HepG2 (cell line): Measurements from ENCODE around the gene PLK5. TPM values are rescaled to one million over a fixed set of nuclear protein-coding genes. Genes with fewer than 3 reads are reported as not detected.

Experiments
- ATAC-seq: fragments of 200-7000 bp; cut with Tn5 transposase; 3 replicates; pipeline ENCODE4 v1.9.1; 2020; ENCODE audit warnings: mild to moderate bottlenecking, moderate library complexity
- BruUV-seq: library from RNA; stranded (reverse); fragments of 400-500 nt; replicated peaks from 2 replicates; lab custom pipeline; 2021; lab: Mats Ljungman, UMichigan
- CTCF ChIA-PET: fragments of 300-600 bp; formaldehyde crosslinking; extraction: SDS; loops from one replicate; lab custom pipeline; 2021; ENCODE audit warnings: low total read pairs, inconsistent platforms, low intra/inter-chr PET ratio; lab: Yijun Ruan, JAX
- POLR2A ChIA-PET: fragments of 350-600 bp; sonication (Branson Sonifier 250); formaldehyde crosslinking; loops from one replicate; lab custom pipeline; 2020; ENCODE audit warnings: antibody characterized with exemption, inconsistent platforms; lab: Yijun Ruan, JAX
- DNase-seq: peaks from one replicate; pipeline ENCODE4 v3.0.0-alpha.2; 2015; ENCODE audit warnings: low spot score
- FAIRE-seq: peaks from 3 replicates; lab custom pipeline; 2011; peaks lifted over from hg19 to GRCh38; lab: Jason Lieb, UNC
- H2AFZ ChIP-seq: one replicate; pipeline ENCODE4 v1.6.1; 2011; ENCODE audit warnings: low read length, inconsistent platforms
- H3K27ac ChIP-seq: fragments of 300-600 bp; 3 replicates; pipeline ENCODE4 v1.8.0; 2011; ENCODE audit warnings: mixed run types, mild to moderate bottlenecking, mixed read lengths, low read length, inconsistent platforms; ENCODE audit not compliant: insufficient read depth; ENCODE audit errors: extremely low read length
- H3K27me3 ChIP-seq, 2 experiments: fragments of 200-600 bp in 1 of 2; 2 replicates in 1 of 2; 3 replicates in 1 of 2; pipeline versions ENCODE4 v1.6.0 to v1.8.0; 2011; ENCODE audit warnings: low read length in 2 of 2, mild to moderate bottlenecking in 2 of 2, moderate library complexity in 2 of 2, inconsistent platforms in 1 of 2; ENCODE audit not compliant: insufficient read depth in 2 of 2, control insufficient read depth in 1 of 2
- H3K36me3 ChIP-seq, 2 experiments: fragments of 200-600 bp in 1 of 2; replicated peaks in 1 of 2; 2 replicates in 1 of 2; 3 replicates in 1 of 2; pipeline versions ENCODE4 v1.5.1 to v1.8.0; 2011; ENCODE audit warnings: low read length in 2 of 2, inconsistent platforms in 1 of 2; ENCODE audit not compliant: insufficient read depth in 2 of 2, control insufficient read depth in 1 of 2
- H3K4me1 ChIP-seq: 2 replicates; pipeline ENCODE4 v1.5.1; 2012; ENCODE audit warnings: low read length, inconsistent platforms; ENCODE audit not compliant: insufficient read depth
- H3K4me2 ChIP-seq: 2 replicates; pipeline ENCODE4 v1.6.0; 2011; ENCODE audit warnings: low read depth, low read length, inconsistent platforms
- H3K4me3 ChIP-seq, 3 experiments: fragments of 200-600 bp in 1 of 3; sonication (generic), shearing (Covaris generic) in 1 of 3; replicated peaks in 1 of 3; 2 replicates each; pipeline ENCODE4 v1.5.1; 2011 to 2016; ENCODE audit warnings: low read length in 3 of 3, inconsistent platforms in 2 of 3, low read depth in 2 of 3, mild to moderate bottlenecking in 2 of 3, control low read depth in 1 of 3, mixed read lengths in 1 of 3; ENCODE audit not compliant: insufficient read depth in 1 of 3
- H3K79me2 ChIP-seq: one replicate; pipeline ENCODE4 v1.6.1; 2011; ENCODE audit warnings: low read length, inconsistent platforms; ENCODE audit not compliant: insufficient read depth
- H3K9ac ChIP-seq: 2 replicates; pipeline ENCODE4 v1.6.0; 2011; ENCODE audit warnings: mild to moderate bottlenecking, low read depth, low read length, inconsistent platforms; ENCODE audit not compliant: insufficient read depth
- H3K9me3 ChIP-seq: 2 replicates; pipeline ENCODE4 v1.5.1; 2012; ENCODE audit warnings: mild to moderate bottlenecking, low read length
- H4K20me1 ChIP-seq: 2 replicates; pipeline ENCODE4 v1.6.0; 2011; ENCODE audit warnings: inconsistent platforms, mild to moderate bottlenecking, low read length, moderate library complexity; ENCODE audit not compliant: insufficient read depth
- CBX1 ChIP-seq: IDR thresholded peaks from one replicate; pipeline ENCODE4 v1.6.1; 2016; ENCODE audit warnings: antibody characterized with exemption, low read depth
- GPN1 ChIP-seq: sonication (generic); formaldehyde crosslinking; IDR thresholded peaks from 2 replicates; pipeline ENCODE4 v1.5.1; 2020; ENCODE audit warnings: missing genetic modification reagents, borderline replicate concordance
- HOXA7 ChIP-seq: sonication (generic); formaldehyde crosslinking; IDR thresholded peaks from 2 replicates; pipeline ENCODE4 v1.8.1; 2022; ENCODE audit warnings: mild to moderate bottlenecking, missing genetic modification reagents, moderate library complexity
- NFKBIZ ChIP-seq: IDR thresholded peaks from 2 replicates; pipeline ENCODE4 v1.6.1; 2018; ENCODE audit warnings: missing genetic modification reagents, missing compliant biosample characterization
- TGIF2 ChIP-seq: IDR thresholded peaks from 2 replicates; pipeline ENCODE4 v1.6.1; 2016; ENCODE audit warnings: control low read depth, missing compliant biosample characterization
- ZBTB42 ChIP-seq: sonication (generic); formaldehyde crosslinking; IDR thresholded peaks from 2 replicates; pipeline ENCODE4 v1.5.0; 2020; ENCODE audit warnings: mild to moderate bottlenecking, missing genetic modification reagents
- ZNF232 ChIP-seq: sonication (generic); formaldehyde crosslinking; IDR thresholded peaks from 2 replicates; pipeline ENCODE4 v1.4.0; 2020; ENCODE audit warnings: missing genetic modification reagents, borderline replicate concordance
- ZNF782 ChIP-seq: sonication (generic); formaldehyde crosslinking; IDR thresholded peaks from 2 replicates; pipeline ENCODE4 v1.4.0; 2020; ENCODE audit warnings: missing genetic modification reagents, mild to moderate bottlenecking, borderline replicate concordance
- WGBS: methylation state at CpG from one replicate; pipeline ENCODE4 v1.1.6; 2017; ENCODE audit warnings: low lambda C conversion rate; 5-methylcytosine and 5-hydroxymethylcytosine counted together
- in situ Hi-C: cut with HindIII; loops from 2 replicates; pipeline ENCODE4 v1.10.0; 2017; ENCODE audit warnings: low pct_unique_long_range_greater_than_20kb; ENCODE audit not compliant: extremely low pct_ligation_motif_present
- intact Hi-C: fragments of 100-400 bp; cut with micrococcal nuclease; formaldehyde crosslinking; loops from one replicate; pipeline ENCODE4 v1.10.0; 2022; ENCODE audit not compliant: unreplicated experiment
- polyA plus RNA-seq, 8 experiments: library from polyadenylated mRNA; depleted of rRNA in 3 of 8; stranded (reverse) in 7 of 8; unstranded in 1 of 8; fragments of >200 nt; fragmentation: Illumina TruSeq in 4 of 8; extraction: Trizol in 4 of 8; gene quantifications; 2 replicates each; pipeline versions ENCODE4 v1.2.1 to v1.2.3, GENCODE V29; 2011 to 2016; ENCODE audit warnings: low read depth in 4 of 8, missing spikeins in 1 of 8, mixed read lengths in 1 of 8; ENCODE audit not compliant: insufficient read depth in 1 of 8
- total RNA-seq, 5 experiments: library from RNA; depleted of rRNA; stranded (reverse); fragments of >200 nt; fragmentation: Illumina TruSeq; extraction: Trizol; gene quantifications; 2 replicates each; pipeline ENCODE4 v1.2.3, GENCODE V29; 2016; ENCODE audit warnings: low read depth in 1 of 5
- TF ChIP-seq, protein P1 (sequence below): sonication (generic); formaldehyde crosslinking; IDR thresholded peaks from 2 replicates; pipeline ENCODE4 v1.4.0; 2020; ENCODE audit warnings: mild to moderate bottlenecking, missing genetic modification reagents
- TF ChIP-seq, protein P2 (sequence below): sonication (generic); formaldehyde crosslinking; IDR thresholded peaks from 2 replicates; pipeline ENCODE4 v1.4.0; 2020; ENCODE audit warnings: missing genetic modification reagents

Gene PLK5
- total and polyA plus RNA-seq, 2 of the 13 experiments (the other 11 are each of a cell fraction or from before 2014, with no cell fraction given), result not detected

DNA sequence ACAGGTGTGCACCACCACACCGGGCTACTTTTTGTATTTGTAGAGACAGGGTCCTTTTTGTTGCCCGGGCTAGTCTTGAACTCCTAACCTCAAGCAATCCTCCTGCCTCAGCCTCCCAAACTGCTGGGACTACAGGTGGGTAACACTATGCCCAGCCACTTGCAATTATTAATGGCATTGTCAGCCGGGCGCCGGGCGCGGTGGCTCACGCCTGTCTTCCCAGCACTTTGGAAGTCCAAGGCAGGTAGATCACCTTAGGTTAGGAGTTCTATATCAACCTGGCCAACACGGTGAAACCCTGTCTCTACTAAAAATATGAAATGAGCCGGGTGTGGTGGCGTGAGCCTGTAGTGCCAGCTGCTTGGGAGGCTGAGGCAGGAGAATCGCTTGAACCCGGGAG, 47.0 kb downstream of the PLK5 start (continued):
- TF ChIP-seq, protein P1, sequence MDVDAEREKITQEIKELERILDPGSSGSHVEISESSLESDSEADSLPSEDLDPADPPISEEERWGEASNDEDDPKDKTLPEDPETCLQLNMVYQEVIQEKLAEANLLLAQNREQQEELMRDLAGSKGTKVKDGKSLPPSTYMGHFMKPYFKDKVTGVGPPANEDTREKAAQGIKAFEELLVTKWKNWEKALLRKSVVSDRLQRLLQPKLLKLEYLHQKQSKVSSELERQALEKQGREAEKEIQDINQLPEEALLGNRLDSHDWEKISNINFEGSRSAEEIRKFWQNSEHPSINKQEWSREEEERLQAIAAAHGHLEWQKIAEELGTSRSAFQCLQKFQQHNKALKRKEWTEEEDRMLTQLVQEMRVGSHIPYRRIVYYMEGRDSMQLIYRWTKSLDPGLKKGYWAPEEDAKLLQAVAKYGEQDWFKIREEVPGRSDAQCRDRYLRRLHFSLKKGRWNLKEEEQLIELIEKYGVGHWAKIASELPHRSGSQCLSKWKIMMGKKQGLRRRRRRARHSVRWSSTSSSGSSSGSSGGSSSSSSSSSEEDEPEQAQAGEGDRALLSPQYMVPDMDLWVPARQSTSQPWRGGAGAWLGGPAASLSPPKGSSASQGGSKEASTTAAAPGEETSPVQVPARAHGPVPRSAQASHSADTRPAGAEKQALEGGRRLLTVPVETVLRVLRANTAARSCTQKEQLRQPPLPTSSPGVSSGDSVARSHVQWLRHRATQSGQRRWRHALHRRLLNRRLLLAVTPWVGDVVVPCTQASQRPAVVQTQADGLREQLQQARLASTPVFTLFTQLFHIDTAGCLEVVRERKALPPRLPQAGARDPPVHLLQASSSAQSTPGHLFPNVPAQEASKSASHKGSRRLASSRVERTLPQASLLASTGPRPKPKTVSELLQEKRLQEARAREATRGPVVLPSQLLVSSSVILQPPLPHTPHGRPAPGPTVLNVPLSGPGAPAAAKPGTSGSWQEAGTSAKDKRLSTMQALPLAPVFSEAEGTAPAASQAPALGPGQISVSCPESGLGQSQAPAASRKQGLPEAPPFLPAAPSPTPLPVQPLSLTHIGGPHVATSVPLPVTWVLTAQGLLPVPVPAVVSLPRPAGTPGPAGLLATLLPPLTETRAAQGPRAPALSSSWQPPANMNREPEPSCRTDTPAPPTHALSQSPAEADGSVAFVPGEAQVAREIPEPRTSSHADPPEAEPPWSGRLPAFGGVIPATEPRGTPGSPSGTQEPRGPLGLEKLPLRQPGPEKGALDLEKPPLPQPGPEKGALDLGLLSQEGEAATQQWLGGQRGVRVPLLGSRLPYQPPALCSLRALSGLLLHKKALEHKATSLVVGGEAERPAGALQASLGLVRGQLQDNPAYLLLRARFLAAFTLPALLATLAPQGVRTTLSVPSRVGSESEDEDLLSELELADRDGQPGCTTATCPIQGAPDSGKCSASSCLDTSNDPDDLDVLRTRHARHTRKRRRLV (CRISPR knock-in tag), result no peak
- TF ChIP-seq, all 625 proteins: peak for 0

DNA sequence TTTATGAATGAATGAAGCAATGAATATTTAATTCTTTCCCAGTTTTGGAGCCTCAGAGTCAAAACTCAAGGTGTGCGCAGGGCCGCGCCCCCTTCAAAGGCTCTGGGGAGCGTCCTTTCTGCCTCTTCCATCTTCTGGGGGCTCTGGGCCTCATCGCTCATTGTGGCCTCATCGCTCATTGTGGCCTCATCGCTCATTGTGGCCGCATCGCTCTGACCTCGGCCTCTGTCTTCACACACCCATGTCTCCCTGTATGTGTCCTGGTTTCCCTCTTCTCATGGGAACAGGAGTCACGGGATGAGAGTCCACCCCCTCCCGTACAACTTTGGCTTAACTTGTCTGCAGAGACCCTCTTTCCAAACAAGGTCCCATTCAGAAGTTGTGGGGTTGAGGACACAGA, 47.5 kb downstream of the PLK5 start:
- no TSS peak for BruUV-seq
- Histone ChIP-seq H3K27ac (no peak overlapping the region), H3K4me3 (no peak overlapping the region), H3K4me1 (peaks cover 22% of the 10 kb centered on the region), H2AFZ (no peak overlapping the region), H3K36me3 (no peaks in the 10 kb centered on the region), H4K20me1 (no peaks in the 10 kb centered on the region), H3K4me2 (no peak overlapping the region), H3K9me3 (no peaks in the 10 kb centered on the region), H3K27me3 (peaks cover 0 to 8% of the 10 kb centered on the region in 2 experiments; a peak in 2 of 5 replicates), H3K9ac (no peak overlapping the region), H3K79me2 (peaks cover 2% of the 10 kb centered on the region)
- in situ Hi-C loops (no loop called here), intact Hi-C loops (no loop called here)
- ChIA-PET POLR2A (no interaction called here), CTCF (no interaction called here)
- WGBS, result 71% methylated on average over 12 of the region's 12 CpGs
- no peak for FAIRE-seq
- no peak for ATAC-seq
- DNase-seq, result no peak
- no peak for TF ChIP-seq NFKBIZ (CRISPR knock-in tag)
- TF ChIP-seq CBX1, result no peak
- no peak for TF ChIP-seq GPN1
- no peak for TF ChIP-seq TGIF2 (CRISPR knock-in tag)
- TF ChIP-seq, protein P2, sequence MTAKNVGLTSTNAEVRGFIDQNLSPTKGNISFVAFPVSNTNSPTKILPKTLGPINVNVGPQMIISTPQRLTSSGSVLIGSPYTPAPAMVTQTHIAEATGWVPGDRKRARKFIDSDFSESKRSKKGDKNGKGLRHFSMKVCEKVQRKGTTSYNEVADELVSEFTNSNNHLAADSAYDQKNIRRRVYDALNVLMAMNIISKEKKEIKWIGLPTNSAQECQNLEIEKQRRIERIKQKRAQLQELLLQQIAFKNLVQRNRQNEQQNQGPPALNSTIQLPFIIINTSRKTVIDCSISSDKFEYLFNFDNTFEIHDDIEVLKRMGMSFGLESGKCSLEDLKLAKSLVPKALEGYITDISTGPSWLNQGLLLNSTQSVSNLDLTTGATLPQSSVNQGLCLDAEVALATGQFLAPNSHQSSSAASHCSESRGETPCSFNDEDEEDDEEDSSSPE (CRISPR knock-in tag), result no peak
- TF ChIP-seq ZNF782 (CRISPR knock-in tag), result no peak
- no peak for TF ChIP-seq ZBTB42 (CRISPR knock-in tag)
- TF ChIP-seq HOXA7, result no peak
- no peak for TF ChIP-seq ZNF232
